Neural cell (in vitro differentiated cells): ENCODE data around the gene PPP1R12A. TPM values are rescaled to one million over a fixed set of nuclear protein-coding genes. Genes with fewer than 3 reads are reported as not detected.

Source experiments
- H2AFZ ChIP-seq: fragments of 200-600, 300-800 bp; sonication (generic), shearing (Covaris generic); 2 replicates; pipeline ENCODE4 v1.6.0; 2014; ENCODE audit warnings: low read depth, mild to moderate bottlenecking, antibody characterized with exemption, low read length, moderate library complexity
- H3F3A ChIP-seq: fragments of 200-600 bp; shearing (Covaris generic); 2 replicates; pipeline ENCODE4 v1.6.1; 2016; ENCODE audit warnings: mild to moderate bottlenecking, moderate library complexity, mixed read lengths, antibody characterized with exemption, low read length; ENCODE audit not compliant: insufficient read depth, poor library complexity, severe bottlenecking
- H3K27ac ChIP-seq: fragments of 200-600, 300-800 bp; sonication (generic), shearing (Covaris generic); 2 replicates; pipeline ENCODE4 v1.5.1; 2014; ENCODE audit warnings: mild to moderate bottlenecking, low read length, moderate library complexity
- H3K27me3 ChIP-seq: fragments of 300-800, 200-600 bp; sonication (generic), shearing (Covaris generic); 2 replicates; pipeline ENCODE4 v1.6.0; 2014; ENCODE audit warnings: mild to moderate bottlenecking, low read depth, low read length, moderate library complexity; ENCODE audit not compliant: insufficient read depth
- H3K36me3 ChIP-seq: fragments of 300-800, 200-600 bp; sonication (generic), shearing (Covaris generic); 2 replicates; pipeline ENCODE4 v1.5.1; 2014; ENCODE audit warnings: mild to moderate bottlenecking, antibody characterized with exemption, low read length, moderate library complexity; ENCODE audit not compliant: insufficient read depth
- H3K4me2 ChIP-seq: fragments of 300-800, 200-600 bp; sonication (generic), shearing (Covaris generic); 2 replicates; pipeline ENCODE4 v1.6.0; 2014; ENCODE audit warnings: mild to moderate bottlenecking, low read length
- H3K4me3 ChIP-seq: fragments of 300-800, 200-600 bp; sonication (generic), shearing (Covaris generic); 2 replicates; pipeline ENCODE4 v1.5.1; 2014; ENCODE audit warnings: mild to moderate bottlenecking, low read length, moderate library complexity
- H3K79me2 ChIP-seq: fragments of 200-600 bp; shearing (Covaris generic); replicated peaks from 2 replicates; pipeline ENCODE4 v1.6.0; 2014; ENCODE audit warnings: mild to moderate bottlenecking, low read length, moderate library complexity; ENCODE audit not compliant: insufficient read depth
- H3K9ac ChIP-seq: fragments of 300-800, 200-600 bp; sonication (generic), shearing (Covaris generic); 2 replicates; pipeline ENCODE4 v1.6.1; 2016; ENCODE audit warnings: mild to moderate bottlenecking, low read length, mixed read lengths
- H3K9me2 ChIP-seq: fragments of 200-600 bp; shearing (Covaris generic); 2 replicates; pipeline ENCODE4 v1.6.1; 2016; ENCODE audit warnings: mild to moderate bottlenecking, low read length, mixed read lengths; ENCODE audit not compliant: insufficient read depth
- H3K9me3 ChIP-seq: fragments of 200-600, 300-800 bp; sonication (generic), shearing (Covaris generic); 2 replicates; pipeline ENCODE4 v1.6.1; 2016; ENCODE audit warnings: mild to moderate bottlenecking, mixed run types, low read length, moderate library complexity, mixed read lengths
- H4K20me1 ChIP-seq: fragments of 200-600 bp; shearing (Covaris generic); 2 replicates; pipeline ENCODE4 v1.6.1; 2016; ENCODE audit warnings: mild to moderate bottlenecking, mixed run types; ENCODE audit not compliant: insufficient read depth
- CTCF ChIP-seq: fragments of 450-650 bp; IDR thresholded peaks from 2 replicates; pipeline ENCODE4 v1.5.1; 2014; ENCODE audit warnings: antibody characterized with exemption, mild to moderate bottlenecking, moderate library complexity; ENCODE audit not compliant: poor library complexity, severe bottlenecking
- EP300 ChIP-seq: fragments of 450-650 bp; conservative IDR thresholded peaks from 2 replicates; pipeline ENCODE4 v1.6.1; 2014; ENCODE audit warnings: antibody characterized with exemption, mild to moderate bottlenecking, moderate library complexity; ENCODE audit not compliant: poor library complexity, severe bottlenecking
- EZH2 ChIP-seq: fragments of 200-600, 300-800 bp; shearing (Covaris generic), sonication (generic); IDR thresholded peaks from 2 replicates; pipeline ENCODE4 v1.6.1; 2014; ENCODE audit warnings: antibody characterized with exemption, low read length, borderline replicate concordance, mild to moderate bottlenecking; ENCODE audit not compliant: insufficient read depth, poor library complexity, severe bottlenecking
- MXI1 ChIP-seq: fragments of 450-650 bp; conservative IDR thresholded peaks from 2 replicates; pipeline ENCODE4 v1.6.1; 2014; ENCODE audit warnings: antibody characterized with exemption, mild to moderate bottlenecking; ENCODE audit not compliant: poor library complexity, severe bottlenecking
- POLR2AphosphoS5 ChIP-seq: IDR thresholded peaks from 2 replicates; pipeline ENCODE4 v1.6.1; 2012
- RAD21 ChIP-seq: fragments of 450-650 bp; conservative IDR thresholded peaks from 2 replicates; pipeline ENCODE4 v1.6.1; 2014; ENCODE audit warnings: antibody characterized with exemption, mild to moderate bottlenecking, moderate library complexity
- REST ChIP-seq: IDR thresholded peaks from 2 replicates; pipeline ENCODE4 v1.6.1; 2012; ENCODE audit warnings: borderline replicate concordance
- SMC3 ChIP-seq: fragments of 450-650 bp; conservative IDR thresholded peaks from 2 replicates; pipeline ENCODE4 v1.6.1; 2014; ENCODE audit warnings: antibody characterized with exemption, mild to moderate bottlenecking, moderate library complexity; ENCODE audit not compliant: poor library complexity
- TAF1 ChIP-seq: IDR thresholded peaks from 2 replicates; pipeline ENCODE4 v1.6.1; 2012; ENCODE audit warnings: low read depth
- polyA plus RNA-seq: library from polyadenylated mRNA; depleted of rRNA; stranded (reverse); fragments of >200 nt; gene quantifications from 2 replicates; pipeline ENCODE4 v1.2.3, GENCODE V29; 2014

Gene PPP1R12A
- polyA plus RNA-seq, 1 donor from 2014 or later, result 68.2 TPM

- TF ChIP-seq EZH2 (no peak), MXI1 (no peak), RAD21 (no peak), POLR2AphosphoS5 (no peak), TAF1 (no peak), CTCF (no peak), SMC3 (no peak), REST (no peak), EP300 (no peak)
- H3K4me2 ChIP-seq, result no peak overlapping the region
- H3F3A ChIP-seq, result no peaks in the 10 kb centered on the region
- no peak overlapping the region for H3K27ac ChIP-seq
- H2AFZ ChIP-seq, result no peak overlapping the region
- no peak overlapping the region for H3K4me3 ChIP-seq
- H3K79me2 ChIP-seq, result no peaks in the 10 kb centered on the region
- H3K9me3 ChIP-seq, result no peaks in the 10 kb centered on the region
- H3K27me3 ChIP-seq, result no peaks in the 10 kb centered on the region
- H3K9me2 ChIP-seq, result no peaks in the 10 kb centered on the region
- no peak overlapping the region for H3K9ac ChIP-seq
- no peaks in the 10 kb centered on the region for H4K20me1 ChIP-seq
- no peaks in the 10 kb centered on the region for H3K36me3 ChIP-seq
Measured at GRCh38 chr12:79973801-79974200, 38.9 kb upstream of the PPP1R12A start.

GRCh38 chr12:79964100-79964627, 29.3 kb upstream of the PPP1R12A start:
- H3K79me2 ChIP-seq, result no peaks in the 10 kb centered on the region
- H3K27me3 ChIP-seq, result no peaks in the 10 kb centered on the region
- H3K9ac ChIP-seq, result no peak overlapping the region
- no peaks in the 10 kb centered on the region for H3K9me3 ChIP-seq
- no peak overlapping the region for H3K4me3 ChIP-seq
- no peaks in the 10 kb centered on the region for H3K9me2 ChIP-seq
- TF ChIP-seq REST (no peak), RAD21 (no peak), CTCF (no peak), SMC3 (no peak), POLR2AphosphoS5 (no peak), EZH2 (no peak), MXI1 (no peak), EP300 (no peak), TAF1 (no peak)
- no peaks in the 10 kb centered on the region for H3F3A ChIP-seq
- H3K27ac ChIP-seq, result no peak overlapping the region
- no peak overlapping the region for H2AFZ ChIP-seq
- no peaks in the 10 kb centered on the region for H4K20me1 ChIP-seq
- no peak overlapping the region for H3K4me2 ChIP-seq
- no peaks in the 10 kb centered on the region for H3K36me3 ChIP-seq
